Panc1 (cell line): Measurements from ENCODE around the gene CUEDC1. TPM values are rescaled to one million over a fixed set of nuclear protein-coding genes. Genes with fewer than 3 reads are reported as not detected.

Source experiments
- ATAC-seq: fragments of 200-7000 bp; cut with Tn5 transposase; 2 replicates; pipeline ENCODE4 v1.9.1; 2020; ENCODE audit warnings: mild to moderate bottlenecking, moderate library complexity
- BruUV-seq: library from RNA; stranded (reverse); fragments of 400-500 nt; replicated peaks from 2 replicates; lab custom pipeline; 2021; lab: Mats Ljungman, UMichigan
- CTCF ChIA-PET: fragments of 300-600 bp; sonication (Branson Sonifier 250); formaldehyde crosslinking; loops from one replicate; lab custom pipeline; 2022; ENCODE audit warnings: antibody characterized with exemption; lab: Charles Lee
- POLR2A ChIA-PET: fragments of 300-600 bp; sonication (Branson Sonifier 250); formaldehyde crosslinking; loops from one replicate; lab custom pipeline; 2022; ENCODE audit warnings: antibody characterized with exemption; lab: Charles Lee
- DNase-seq: peaks from one replicate; pipeline ENCODE4 v3.0.0-alpha.2; 2010; ENCODE audit warnings: low read depth, low spot score
- H3K27ac ChIP-seq: 2 replicates; pipeline ENCODE4 v1.5.1; 2011; ENCODE audit warnings: mild to moderate bottlenecking, low read length, inconsistent platforms
- H3K27me3 ChIP-seq: fragments of 200-500 bp; sonication (Bioruptor generic); 2 replicates; pipeline ENCODE4 v1.6.0; 2014; ENCODE audit warnings: low read length, inconsistent platforms; ENCODE audit not compliant: control insufficient read depth, insufficient read depth
- H3K36me3 ChIP-seq: fragments of 200-500 bp; sonication (Bioruptor generic); 2 replicates; pipeline ENCODE4 v1.5.1; 2014; ENCODE audit warnings: inconsistent platforms, mild to moderate bottlenecking, low read length, moderate library complexity; ENCODE audit not compliant: control insufficient read depth, insufficient read depth
- H3K4me1 ChIP-seq: 2 replicates; pipeline ENCODE4 v1.5.1; 2011; ENCODE audit warnings: inconsistent platforms, mild to moderate bottlenecking, low read length, moderate library complexity; ENCODE audit not compliant: control insufficient read depth, insufficient read depth
- H3K4me3 ChIP-seq, 2 experiments: 2 replicates each; pipeline ENCODE4 v1.5.1; 2011 to 2012; ENCODE audit warnings: low read depth in 2 of 2, low read length in 2 of 2, mild to moderate bottlenecking in 2 of 2, inconsistent platforms in 1 of 2, moderate library complexity in 1 of 2
- H3K9me3 ChIP-seq: fragments of 200-500 bp; sonication (Bioruptor generic); 2 replicates; pipeline ENCODE4 v1.5.1; 2014; ENCODE audit warnings: low read depth, mild to moderate bottlenecking, inconsistent platforms, low read length, moderate library complexity; ENCODE audit not compliant: control insufficient read depth, insufficient read depth
- POLR2AphosphoS5 ChIP-seq: IDR thresholded peaks from 2 replicates; pipeline ENCODE4 v1.6.1; 2012; ENCODE audit warnings: mild to moderate bottlenecking, low read depth, low read length, moderate library complexity
- SIN3A ChIP-seq: IDR thresholded peaks from 2 replicates; pipeline ENCODE4 v1.6.1; 2012; ENCODE audit warnings: low read depth, mild to moderate bottlenecking, low read length, moderate library complexity, borderline replicate concordance; ENCODE audit not compliant: insufficient read depth
- TCF7L2 ChIP-seq: IDR thresholded peaks from 2 replicates; pipeline ENCODE4 v1.6.1; 2011; ENCODE audit warnings: mild to moderate bottlenecking, low read depth, low read length, inconsistent platforms
- in situ Hi-C: cut with HindIII; loops from 2 replicates; pipeline ENCODE4 v1.10.0; 2016; ENCODE audit warnings: low sequenced_read_pairs, low pct_unique_long_range_greater_than_20kb
- intact Hi-C: fragments of 100-400 bp; cut with micrococcal nuclease; formaldehyde crosslinking; loops from one replicate; pipeline ENCODE4 v1.10.0; 2022; ENCODE audit not compliant: unreplicated experiment
- total RNA-seq: library from RNA; stranded (reverse); gene quantifications from one replicate; pipeline ENCODE4 v1.2.1, GENCODE V29; 2021; ENCODE audit not compliant: unreplicated experiment
- TF ChIP-seq, protein P1 (sequence below), 2 experiments: IDR thresholded peaks; 2 replicates each; pipeline ENCODE4 v1.6.1; 2011 to 2012; ENCODE audit warnings: low read depth in 2 of 2, control low read depth in 1 of 2, low read length in 1 of 2, mild to moderate bottlenecking in 1 of 2, moderate library complexity in 1 of 2; ENCODE audit not compliant: insufficient read depth in 1 of 2
- TF ChIP-seq, protein P2 (sequence below): fragments of 450-650 bp; IDR thresholded peaks from 2 replicates; pipeline ENCODE4 v1.5.1; 2017; ENCODE audit warnings: mild to moderate bottlenecking

CUEDC1 gene
- total RNA-seq, 1 experiment from 2014 or later: 103 TPM

DNA sequence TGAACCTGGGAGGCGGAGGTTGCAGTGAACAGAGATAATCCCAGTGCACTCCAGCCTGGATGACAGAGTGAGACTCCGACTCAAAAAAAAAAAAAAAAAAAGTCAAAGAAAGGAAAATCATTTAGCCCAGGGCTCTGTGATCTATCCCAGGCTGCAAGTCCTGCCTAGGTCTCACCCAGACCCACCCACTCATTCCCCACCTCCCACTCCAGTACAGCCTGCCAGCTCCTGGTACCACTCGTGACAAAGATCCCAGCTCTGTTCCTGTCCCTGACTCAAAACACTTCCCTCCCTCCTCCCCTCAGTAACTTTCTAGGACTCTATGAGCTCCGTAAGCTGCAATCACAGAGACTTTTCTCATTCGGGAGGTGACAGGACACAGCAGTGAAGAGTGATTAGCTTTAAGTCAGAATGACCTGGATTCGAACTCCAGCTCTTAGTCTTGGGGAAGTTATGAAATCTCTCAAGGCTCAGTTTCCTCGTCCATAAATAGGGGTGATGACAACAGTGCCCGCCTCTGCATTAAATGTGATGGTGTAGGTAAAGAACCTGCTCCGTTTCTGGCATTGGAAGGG is 77.3 kb downstream of the CUEDC1 start:
- in situ Hi-C loops (no loop called here), intact Hi-C loops (loop anchor here (5.0 kb wide), 1 partner anchor 69 kb away; no protein-coding TSS in a partner anchor)
- H3K4me3 ChIP-seq: no peak overlapping the region
- no TSS peak for BruUV-seq
- ATAC-seq (no peak), DNase-seq (no peak)
- no peaks in the 10 kb centered on the region for H3K9me3 ChIP-seq
- ChIA-PET POLR2A (interaction anchor here (0.9 kb wide), 1 partner anchor 129 kb away, joined by 17 read pairs; no protein-coding TSS in a partner anchor), CTCF (interaction anchor here (0.5 to 0.9 kb wide), 3 partner anchors 15 to 768 kb away, joined by 3 to 4 read pairs (median 4); no protein-coding TSS in a partner anchor)
- TF ChIP-seq, protein P1, sequence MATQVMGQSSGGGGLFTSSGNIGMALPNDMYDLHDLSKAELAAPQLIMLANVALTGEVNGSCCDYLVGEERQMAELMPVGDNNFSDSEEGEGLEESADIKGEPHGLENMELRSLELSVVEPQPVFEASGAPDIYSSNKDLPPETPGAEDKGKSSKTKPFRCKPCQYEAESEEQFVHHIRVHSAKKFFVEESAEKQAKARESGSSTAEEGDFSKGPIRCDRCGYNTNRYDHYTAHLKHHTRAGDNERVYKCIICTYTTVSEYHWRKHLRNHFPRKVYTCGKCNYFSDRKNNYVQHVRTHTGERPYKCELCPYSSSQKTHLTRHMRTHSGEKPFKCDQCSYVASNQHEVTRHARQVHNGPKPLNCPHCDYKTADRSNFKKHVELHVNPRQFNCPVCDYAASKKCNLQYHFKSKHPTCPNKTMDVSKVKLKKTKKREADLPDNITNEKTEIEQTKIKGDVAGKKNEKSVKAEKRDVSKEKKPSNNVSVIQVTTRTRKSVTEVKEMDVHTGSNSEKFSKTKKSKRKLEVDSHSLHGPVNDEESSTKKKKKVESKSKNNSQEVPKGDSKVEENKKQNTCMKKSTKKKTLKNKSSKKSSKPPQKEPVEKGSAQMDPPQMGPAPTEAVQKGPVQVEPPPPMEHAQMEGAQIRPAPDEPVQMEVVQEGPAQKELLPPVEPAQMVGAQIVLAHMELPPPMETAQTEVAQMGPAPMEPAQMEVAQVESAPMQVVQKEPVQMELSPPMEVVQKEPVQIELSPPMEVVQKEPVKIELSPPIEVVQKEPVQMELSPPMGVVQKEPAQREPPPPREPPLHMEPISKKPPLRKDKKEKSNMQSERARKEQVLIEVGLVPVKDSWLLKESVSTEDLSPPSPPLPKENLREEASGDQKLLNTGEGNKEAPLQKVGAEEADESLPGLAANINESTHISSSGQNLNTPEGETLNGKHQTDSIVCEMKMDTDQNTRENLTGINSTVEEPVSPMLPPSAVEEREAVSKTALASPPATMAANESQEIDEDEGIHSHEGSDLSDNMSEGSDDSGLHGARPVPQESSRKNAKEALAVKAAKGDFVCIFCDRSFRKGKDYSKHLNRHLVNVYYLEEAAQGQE (IDR thresholded peaks at IDR 0.05; ENCODE audit: insufficient read depth in 1 of 2, low read depth in 2 of 2, low read length in 1 of 2): no peak
- TF ChIP-seq, protein P2, sequence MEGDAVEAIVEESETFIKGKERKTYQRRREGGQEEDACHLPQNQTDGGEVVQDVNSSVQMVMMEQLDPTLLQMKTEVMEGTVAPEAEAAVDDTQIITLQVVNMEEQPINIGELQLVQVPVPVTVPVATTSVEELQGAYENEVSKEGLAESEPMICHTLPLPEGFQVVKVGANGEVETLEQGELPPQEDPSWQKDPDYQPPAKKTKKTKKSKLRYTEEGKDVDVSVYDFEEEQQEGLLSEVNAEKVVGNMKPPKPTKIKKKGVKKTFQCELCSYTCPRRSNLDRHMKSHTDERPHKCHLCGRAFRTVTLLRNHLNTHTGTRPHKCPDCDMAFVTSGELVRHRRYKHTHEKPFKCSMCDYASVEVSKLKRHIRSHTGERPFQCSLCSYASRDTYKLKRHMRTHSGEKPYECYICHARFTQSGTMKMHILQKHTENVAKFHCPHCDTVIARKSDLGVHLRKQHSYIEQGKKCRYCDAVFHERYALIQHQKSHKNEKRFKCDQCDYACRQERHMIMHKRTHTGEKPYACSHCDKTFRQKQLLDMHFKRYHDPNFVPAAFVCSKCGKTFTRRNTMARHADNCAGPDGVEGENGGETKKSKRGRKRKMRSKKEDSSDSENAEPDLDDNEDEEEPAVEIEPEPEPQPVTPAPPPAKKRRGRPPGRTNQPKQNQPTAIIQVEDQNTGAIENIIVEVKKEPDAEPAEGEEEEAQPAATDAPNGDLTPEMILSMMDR: no peak
- TF ChIP-seq SIN3A (no peak), TCF7L2 (no peak), POLR2AphosphoS5 (no peak)
- no peaks in the 10 kb centered on the region for H3K27me3 ChIP-seq
- no peaks in the 10 kb centered on the region for H3K36me3 ChIP-seq
- H3K4me1 ChIP-seq: peaks cover 87% of the 10 kb centered on the region
- H3K27ac ChIP-seq: peak overlapping the region; percentile 95

DNA sequence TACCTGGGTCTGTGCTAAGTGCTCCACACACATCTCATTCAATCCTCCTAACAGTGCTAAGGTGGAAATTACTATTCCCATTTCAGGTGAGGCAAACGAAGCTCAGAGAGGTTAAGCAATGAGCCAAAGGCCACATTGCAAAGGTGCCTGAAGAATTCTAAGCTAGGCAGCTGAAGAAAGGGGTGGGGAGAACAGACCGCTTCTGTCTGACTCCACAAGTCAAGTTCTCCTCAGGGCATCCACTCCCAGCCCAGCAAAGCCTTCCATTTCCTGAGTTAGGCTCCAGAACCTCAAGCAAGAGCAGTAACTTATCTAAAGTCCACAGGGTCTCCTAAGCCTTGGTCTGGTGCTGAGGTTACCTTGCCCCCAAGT is 78.4 kb downstream of the CUEDC1 start:
- intact Hi-C loops: loop anchor here (5.0 kb wide), 1 partner anchor 70 kb away; no protein-coding TSS in a partner anchor

More for the DNA sequence above, 78.4 kb downstream of the CUEDC1 start:
- TF ChIP-seq, protein P1 (IDR thresholded peaks at IDR 0.05; ENCODE audit: insufficient read depth in 1 of 2, low read depth in 2 of 2, low read length in 1 of 2): no peak
- TF ChIP-seq, protein P2: no peak
- TF ChIP-seq TCF7L2 (no peak), SIN3A (no peak), POLR2AphosphoS5 (no peak)
- Histone ChIP-seq H3K27me3 (no peaks in the 10 kb centered on the region), H3K4me1 (peaks cover 85% of the 10 kb centered on the region), H3K27ac (peak overlapping the region; percentile 95), H3K9me3 (no peaks in the 10 kb centered on the region), H3K4me3 (no peak overlapping the region), H3K36me3 (no peaks in the 10 kb centered on the region)
- in situ Hi-C loops: no loop called here
- ATAC-seq: no peak
- no peak for DNase-seq
- POLR2A ChIA-PET: no interaction called here
- CTCF ChIA-PET: interaction anchor here (0.6 kb wide), 1 partner anchor 8 kb away, joined by 3 read pairs; no protein-coding TSS in a partner anchor
- no TSS peak for BruUV-seq
